ENCODE measurements around the gene FXYD2. TPM values are rescaled to one million over a fixed set of nuclear protein-coding genes. Genes with fewer than 3 reads are reported as not detected.

FXYD2 gene
- total RNA-seq, 3 donors from 2014 or later (not counting 1 experiment from before 2014, with no cell fraction given) = 0.75 to 0.78 TPM; not detected in 1

DNA sequence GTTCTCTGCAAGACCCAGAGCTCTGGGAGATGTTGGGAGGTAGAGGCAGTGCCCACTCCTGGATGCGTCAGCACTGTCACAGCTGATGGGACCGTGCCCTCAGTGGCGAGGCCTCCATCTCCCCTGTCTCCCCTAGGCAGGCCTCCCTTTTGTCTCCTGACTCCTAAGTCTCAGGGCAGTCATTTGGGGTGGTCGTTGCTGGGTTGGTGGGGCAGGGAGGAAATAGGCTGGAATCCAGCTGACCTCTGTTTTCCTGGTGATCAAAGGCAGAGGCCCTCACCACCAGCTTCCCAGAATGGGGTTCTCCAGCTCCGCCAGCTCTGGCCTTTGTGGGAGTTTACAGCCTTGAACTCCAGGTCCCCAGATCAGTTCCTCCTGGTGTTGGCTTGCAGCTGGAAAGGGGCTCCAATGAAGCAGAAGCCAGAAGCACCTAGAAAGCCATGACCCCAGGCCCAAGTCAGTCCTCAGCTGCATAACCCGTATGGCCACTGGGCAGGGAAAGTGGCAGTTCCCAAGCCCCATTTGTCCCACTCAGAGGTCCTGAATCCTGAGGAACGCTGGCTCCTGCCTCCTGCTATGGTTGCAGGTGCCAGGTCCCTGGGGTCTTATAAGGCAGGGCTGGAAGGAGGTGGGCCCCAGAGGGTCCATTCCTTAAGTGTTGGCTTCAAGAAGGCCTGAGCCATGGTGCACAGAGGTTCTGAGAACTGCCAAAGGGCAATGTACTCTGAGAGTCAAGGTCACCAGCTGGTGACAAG lies 7.3 kb upstream of the FXYD2 start:
- WGBS (ENCODE audit: insufficient coverage) = 89% methylated on average over 7 of the region's 7 CpGs
- TF ChIP-seq, protein P1, sequence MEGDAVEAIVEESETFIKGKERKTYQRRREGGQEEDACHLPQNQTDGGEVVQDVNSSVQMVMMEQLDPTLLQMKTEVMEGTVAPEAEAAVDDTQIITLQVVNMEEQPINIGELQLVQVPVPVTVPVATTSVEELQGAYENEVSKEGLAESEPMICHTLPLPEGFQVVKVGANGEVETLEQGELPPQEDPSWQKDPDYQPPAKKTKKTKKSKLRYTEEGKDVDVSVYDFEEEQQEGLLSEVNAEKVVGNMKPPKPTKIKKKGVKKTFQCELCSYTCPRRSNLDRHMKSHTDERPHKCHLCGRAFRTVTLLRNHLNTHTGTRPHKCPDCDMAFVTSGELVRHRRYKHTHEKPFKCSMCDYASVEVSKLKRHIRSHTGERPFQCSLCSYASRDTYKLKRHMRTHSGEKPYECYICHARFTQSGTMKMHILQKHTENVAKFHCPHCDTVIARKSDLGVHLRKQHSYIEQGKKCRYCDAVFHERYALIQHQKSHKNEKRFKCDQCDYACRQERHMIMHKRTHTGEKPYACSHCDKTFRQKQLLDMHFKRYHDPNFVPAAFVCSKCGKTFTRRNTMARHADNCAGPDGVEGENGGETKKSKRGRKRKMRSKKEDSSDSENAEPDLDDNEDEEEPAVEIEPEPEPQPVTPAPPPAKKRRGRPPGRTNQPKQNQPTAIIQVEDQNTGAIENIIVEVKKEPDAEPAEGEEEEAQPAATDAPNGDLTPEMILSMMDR (IDR thresholded peaks at IDR 0.05) = no peak
- Histone ChIP-seq H3K9me3 (ENCODE audit: control insufficient read depth, insufficient read depth, low read length) (no peaks in the 10 kb centered on the region), H3K36me3 (ENCODE audit: control insufficient read depth, insufficient read depth, low read length) (no peaks in the 10 kb centered on the region), H3K4me3 (ENCODE audit: low read length) (no peak overlapping the region), H3K27me3 (ENCODE audit: control insufficient read depth, insufficient read depth, low read length) (no peaks in the 10 kb centered on the region), H3K27ac (ENCODE audit: low read length) (no peak overlapping the region), H3K4me1 (ENCODE audit: control insufficient read depth, insufficient read depth, low read length) (peaks cover 46% of the 10 kb centered on the region)
- Mint-ChIP-seq H3K4me3 (no peak overlapping the region), H3K9me3 (no peaks in the 10 kb centered on the region), H3K4me1 (peaks cover 10 to 43% of the 10 kb centered on the region in 2 donors), H3K27ac (peak overlapping the region in 1 of 2 donors; percentile 72), H3K27me3 (ENCODE audit: low read depth in 2 of 2) (peaks cover 0 to 14% of the 10 kb centered on the region in 2 donors), H3K36me3 (no peaks in the 10 kb centered on the region)
- no peak for DNase-seq
- ATAC-seq = no peak
- intact Hi-C loops (cut with micrococcal nuclease) = no loop called here

GRCh38 chr11:117830674-117831351 lies 6.3 kb upstream of the FXYD2 start:
- Histone ChIP-seq H3K4me1 (ENCODE audit: control insufficient read depth, insufficient read depth, low read length) (peaks cover 42% of the 10 kb centered on the region), H3K4me3 (ENCODE audit: low read length) (no peak overlapping the region), H3K36me3 (ENCODE audit: control insufficient read depth, insufficient read depth, low read length) (no peaks in the 10 kb centered on the region), H3K9me3 (ENCODE audit: control insufficient read depth, insufficient read depth, low read length) (no peaks in the 10 kb centered on the region), H3K27me3 (ENCODE audit: control insufficient read depth, insufficient read depth, low read length) (no peaks in the 10 kb centered on the region), H3K27ac (ENCODE audit: low read length) (no peak overlapping the region)
- Mint-ChIP-seq H3K9me3 (no peaks in the 10 kb centered on the region), H3K27ac (peak overlapping the region in 1 of 2 donors; percentile 61), H3K27me3 (ENCODE audit: low read depth in 2 of 2) (peaks cover 4 to 9% of the 10 kb centered on the region in 2 donors), H3K4me3 (no peak overlapping the region), H3K36me3 (no peaks in the 10 kb centered on the region), H3K4me1 (peaks cover 10 to 38% of the 10 kb centered on the region in 2 donors)
- intact Hi-C loops (cut with micrococcal nuclease) = no loop called here
- TF ChIP-seq, protein P1 (IDR thresholded peaks at IDR 0.05) = no peak
- DNase-seq = peak; percentile 15 to 41
- no peak for ATAC-seq
- 54% methylated on average over 6 of the region's 6 CpGs for WGBS (ENCODE audit: insufficient coverage)

- no peak for ATAC-seq
- Mint-ChIP-seq H3K4me1 (peaks cover 10 to 38% of the 10 kb centered on the region in 2 donors), H3K4me3 (no peak overlapping the region), H3K27ac (peak overlapping the region in 1 of 2 donors; percentile 61), H3K36me3 (no peaks in the 10 kb centered on the region), H3K27me3 (ENCODE audit: low read depth in 2 of 2) (peaks cover 9 to 12% of the 10 kb centered on the region in 2 donors), H3K9me3 (no peaks in the 10 kb centered on the region)
- no peaks in the 10 kb centered on the region for H3K27me3 ChIP-seq (ENCODE audit: control insufficient read depth, insufficient read depth, low read length)
- H3K9me3 ChIP-seq (ENCODE audit: control insufficient read depth, insufficient read depth, low read length) = no peaks in the 10 kb centered on the region
- no peaks in the 10 kb centered on the region for H3K36me3 ChIP-seq (ENCODE audit: control insufficient read depth, insufficient read depth, low read length)
- WGBS (ENCODE audit: insufficient coverage) = 86% methylated on average over 14 of the region's 14 CpGs
- intact Hi-C loops (cut with micrococcal nuclease) = no loop called here
- no peak for DNase-seq
- H3K4me1 ChIP-seq (ENCODE audit: control insufficient read depth, insufficient read depth, low read length) = peaks cover 47% of the 10 kb centered on the region
- no peak overlapping the region for H3K27ac ChIP-seq (ENCODE audit: low read length)
- H3K4me3 ChIP-seq (ENCODE audit: low read length) = no peak overlapping the region
- TF ChIP-seq, protein P1 (IDR thresholded peaks at IDR 0.05) = no peak
These were observed 5.5 kb upstream of the FXYD2 start for GRCh38 chr11:117830072-117830471.

All from natural killer cell (primary cell).